ENCODE results near the gene SIGLEC12. TPM values are rescaled to one million over a fixed set of nuclear protein-coding genes. Genes with fewer than 3 reads are reported as not detected.

Gene SIGLEC12
- polyA plus RNA-seq, 1 donor (not counting 4 experiments of a cell fraction or from before 2014, with no cell fraction given), result not detected

DNA sequence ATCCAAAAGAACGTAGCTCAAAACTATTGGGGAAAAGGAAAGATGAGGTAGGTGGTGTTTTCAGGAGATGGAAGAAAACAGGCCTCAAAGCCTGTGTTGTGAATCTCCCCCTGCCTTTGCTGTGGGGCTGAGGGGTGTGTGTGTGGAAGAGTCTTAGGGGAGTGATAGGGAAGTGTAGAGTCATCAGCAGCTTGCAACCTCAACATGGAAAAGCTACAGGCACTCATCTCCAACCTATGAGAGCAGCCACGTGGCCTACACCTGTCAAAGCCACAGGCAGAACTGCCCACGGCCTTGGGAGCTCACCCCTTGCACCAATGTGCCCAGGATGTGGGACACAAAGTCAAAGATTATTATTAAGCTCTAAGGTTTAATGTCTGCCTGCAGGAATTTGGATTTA lies 4.3 kb upstream of the SIGLEC12 start:
- H3K27ac ChIP-seq (ENCODE audit: control insufficient read depth, insufficient read depth, low read length), result no peak overlapping the region
- FAIRE-seq (no peak), DNase-seq (ENCODE audit: low read depth, low spot score) (no peak)
- no peaks in the 10 kb centered on the region for H3K27me3 ChIP-seq (ENCODE audit: control insufficient read depth, extremely low read depth, insufficient read depth, low read length)
- H3K79me2 ChIP-seq (ENCODE audit: control insufficient read depth, insufficient read depth, low read length), result no peaks in the 10 kb centered on the region
- H3K9me1 ChIP-seq (ENCODE audit: control insufficient read depth, extremely low read depth, insufficient read depth, low read length), result no peaks in the 10 kb centered on the region
- H3K4me3 ChIP-seq (ENCODE audit: control insufficient read depth in 2 of 3, extremely low read depth in 1 of 3, insufficient read depth in 2 of 3, low read depth in 1 of 3, low read length in 3 of 3), result no peak overlapping the region
- TF ChIP-seq, protein P1, sequence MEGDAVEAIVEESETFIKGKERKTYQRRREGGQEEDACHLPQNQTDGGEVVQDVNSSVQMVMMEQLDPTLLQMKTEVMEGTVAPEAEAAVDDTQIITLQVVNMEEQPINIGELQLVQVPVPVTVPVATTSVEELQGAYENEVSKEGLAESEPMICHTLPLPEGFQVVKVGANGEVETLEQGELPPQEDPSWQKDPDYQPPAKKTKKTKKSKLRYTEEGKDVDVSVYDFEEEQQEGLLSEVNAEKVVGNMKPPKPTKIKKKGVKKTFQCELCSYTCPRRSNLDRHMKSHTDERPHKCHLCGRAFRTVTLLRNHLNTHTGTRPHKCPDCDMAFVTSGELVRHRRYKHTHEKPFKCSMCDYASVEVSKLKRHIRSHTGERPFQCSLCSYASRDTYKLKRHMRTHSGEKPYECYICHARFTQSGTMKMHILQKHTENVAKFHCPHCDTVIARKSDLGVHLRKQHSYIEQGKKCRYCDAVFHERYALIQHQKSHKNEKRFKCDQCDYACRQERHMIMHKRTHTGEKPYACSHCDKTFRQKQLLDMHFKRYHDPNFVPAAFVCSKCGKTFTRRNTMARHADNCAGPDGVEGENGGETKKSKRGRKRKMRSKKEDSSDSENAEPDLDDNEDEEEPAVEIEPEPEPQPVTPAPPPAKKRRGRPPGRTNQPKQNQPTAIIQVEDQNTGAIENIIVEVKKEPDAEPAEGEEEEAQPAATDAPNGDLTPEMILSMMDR (optimal IDR thresholded peaks at IDR 0.05 in 1 of 3, IDR thresholded peaks at IDR 0.05 in 1 of 3, conservative IDR thresholded peaks at IDR 0.05 in 1 of 3; ENCODE audit: extremely low read depth in 1 of 3, insufficient read depth in 2 of 3, low read length in 3 of 3), result no peak
- no peak for TF ChIP-seq EZH2 (IDR thresholded peaks at IDR 0.05; ENCODE audit: low read length)
- no peak overlapping the region for H3K9ac ChIP-seq (ENCODE audit: control insufficient read depth, extremely low read depth, insufficient read depth, low read length)
- dilution Hi-C loops (cut with MboI; ENCODE audit: extremely low pct_ligation_motif_present, low sequenced_read_pairs), result no loop called here
- H3K9me3 ChIP-seq (ENCODE audit: control insufficient read depth, low read depth, low read length), result peaks cover 1% of the 10 kb centered on the region
- H3K36me3 ChIP-seq (ENCODE audit: control insufficient read depth in 2 of 2, extremely low read depth in 1 of 2, insufficient read depth in 2 of 2, low read length in 2 of 2), result no peaks in the 10 kb centered on the region
- no peak overlapping the region for H2AFZ ChIP-seq (ENCODE audit: control insufficient read depth, low read length)
- no peaks in the 10 kb centered on the region for H3K4me1 ChIP-seq (ENCODE audit: control insufficient read depth, extremely low read depth, insufficient read depth, low read length)
- H3K4me2 ChIP-seq (ENCODE audit: control insufficient read depth, extremely low read depth, insufficient read depth, low read depth, low read length), result no peak overlapping the region
- H4K20me1 ChIP-seq (ENCODE audit: control insufficient read depth, extremely low read depth, insufficient read depth, low read length), result no peaks in the 10 kb centered on the region

DNA sequence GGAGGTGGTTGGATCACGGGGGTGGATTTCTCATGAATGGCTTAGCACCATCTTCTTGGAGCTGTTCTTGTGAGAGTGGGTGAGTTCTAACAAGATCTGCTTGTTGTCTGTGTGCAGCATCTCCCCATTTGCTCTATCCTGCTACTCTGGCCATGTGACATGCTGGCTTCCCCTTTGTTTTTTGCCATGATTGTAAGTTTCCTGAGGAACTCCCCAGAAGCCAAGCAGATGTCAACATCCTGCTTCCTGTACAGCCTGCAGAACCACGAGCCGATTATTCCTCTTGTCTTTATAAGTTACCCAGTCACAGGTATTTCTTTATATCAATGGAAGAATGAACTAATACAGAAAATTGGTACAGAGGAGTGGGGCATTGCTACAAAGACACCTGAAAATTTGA lies 2.3 kb upstream of the SIGLEC12 start:
- Histone ChIP-seq H3K9me1 (ENCODE audit: control insufficient read depth, extremely low read depth, insufficient read depth, low read length) (no peaks in the 10 kb centered on the region), H3K9ac (ENCODE audit: control insufficient read depth, extremely low read depth, insufficient read depth, low read length) (no peak overlapping the region), H3K9me3 (ENCODE audit: control insufficient read depth, low read depth, low read length) (peaks cover 1% of the 10 kb centered on the region), H3K79me2 (ENCODE audit: control insufficient read depth, insufficient read depth, low read length) (no peaks in the 10 kb centered on the region), H3K27me3 (ENCODE audit: control insufficient read depth, extremely low read depth, insufficient read depth, low read length) (no peaks in the 10 kb centered on the region), H4K20me1 (ENCODE audit: control insufficient read depth, extremely low read depth, insufficient read depth, low read length) (no peaks in the 10 kb centered on the region), H3K27ac (ENCODE audit: control insufficient read depth, insufficient read depth, low read length) (no peak overlapping the region), H3K4me1 (ENCODE audit: control insufficient read depth, extremely low read depth, insufficient read depth, low read length) (no peaks in the 10 kb centered on the region), H3K4me2 (ENCODE audit: control insufficient read depth, extremely low read depth, insufficient read depth, low read depth, low read length) (no peak overlapping the region), H3K36me3 (ENCODE audit: control insufficient read depth in 2 of 2, extremely low read depth in 1 of 2, insufficient read depth in 2 of 2, low read length in 2 of 2) (no peaks in the 10 kb centered on the region), H3K4me3 (ENCODE audit: control insufficient read depth in 2 of 3, extremely low read depth in 1 of 3, insufficient read depth in 2 of 3, low read depth in 1 of 3, low read length in 3 of 3) (no peak overlapping the region), H2AFZ (ENCODE audit: control insufficient read depth, low read length) (no peak overlapping the region)
- DNase-seq (ENCODE audit: low read depth, low spot score) (no peak), FAIRE-seq (no peak)
- dilution Hi-C loops (cut with MboI; ENCODE audit: extremely low pct_ligation_motif_present, low sequenced_read_pairs), result no loop called here
- TF ChIP-seq, protein P1 (optimal IDR thresholded peaks at IDR 0.05 in 1 of 3, IDR thresholded peaks at IDR 0.05 in 1 of 3, conservative IDR thresholded peaks at IDR 0.05 in 1 of 3; ENCODE audit: extremely low read depth in 1 of 3, insufficient read depth in 2 of 3, low read length in 3 of 3), result no peak
- no peak for TF ChIP-seq EZH2 (IDR thresholded peaks at IDR 0.05; ENCODE audit: low read length)

All from keratinocyte (primary cell).